Upper lobe of left lung (tissue), 4 donors: Measurements from ENCODE around the gene MGMT.

Experiments
- CTCF ChIP-seq, 6 experiments: fragments of 450-650 bp in 4 of 6; fragments of 200-600 bp in 2 of 6; sonication (generic) in 2 of 6; IDR thresholded peaks; one replicate each; pipeline ENCODE4 v1.5.1; 2016 to 2019; ENCODE audit warnings: antibody characterized with exemption in 6 of 6
- POLR2A ChIP-seq, 4 donors: fragments of 450-650 bp; IDR thresholded peaks; one replicate each; pipeline ENCODE4 v1.5.1; 2016 to 2017; ENCODE audit warnings: antibody characterized with exemption in 4 of 4, mild to moderate bottlenecking in 2 of 4

DNA sequence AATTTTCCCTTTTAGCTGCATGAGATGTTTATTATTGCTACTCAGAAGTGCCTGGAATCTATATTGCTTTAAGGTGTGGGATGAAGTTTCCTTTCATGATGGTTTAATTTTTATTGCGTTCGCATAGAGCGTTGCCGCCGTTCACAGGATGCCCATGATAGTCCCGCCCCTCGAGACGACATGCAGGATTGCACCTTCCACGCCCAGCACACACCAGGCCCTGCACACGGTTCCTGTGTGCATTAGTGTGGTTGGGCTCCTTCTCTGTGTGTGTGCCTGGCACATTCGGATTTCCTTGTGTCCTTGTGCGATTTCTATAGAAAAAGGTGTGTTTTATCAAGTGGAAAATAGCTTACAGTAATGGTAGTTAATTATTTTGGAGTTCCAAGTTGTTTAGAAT, 42.1 kb downstream of the MGMT start:
- TF ChIP-seq CTCF (IDR thresholded peaks at IDR 0.05), result no peak
- no peak for TF ChIP-seq POLR2A (IDR thresholded peaks at IDR 0.05)
